Middle frontal gyrus (tissue), 1 donor: ENCODE measurements around the gene GPATCH2L.

Experiments used
- DNase-seq: peaks from one replicate; pipeline ENCODE4 v3.0.0-alpha.2; 2015; ENCODE audit warnings: low spot score; ENCODE audit errors: extremely low spot score

Gene GPATCH2L

GRCh38 chr14:76256545-76256944, 104.8 kb downstream of the GPATCH2L start:
- no peak for DNase-seq

- no peak for DNase-seq
These were observed 105.5 kb downstream of the GPATCH2L start for GRCh38 chr14:76257111-76257803.

GRCh38 chr14:76257842-76258397, 106.2 kb downstream of the GPATCH2L start:
- DNase-seq, result no peak

GRCh38 chr14:76259029-76259735, 107.5 kb downstream of the GPATCH2L start:
- no peak for DNase-seq

- no peak for DNase-seq
These were observed 109.0 kb downstream of the GPATCH2L start for GRCh38 chr14:76260749-76261148.

GRCh38 chr14:76261371-76261811, 109.7 kb downstream of the GPATCH2L start:
- no peak for DNase-seq

- no peak for DNase-seq
These were observed 110.9 kb downstream of the GPATCH2L start for GRCh38 chr14:76262641-76263040.
